Right renal cortex interstitium (tissue), 3 donors: Measurements from ENCODE around the gene EFNA4. TPM values are rescaled to one million over a fixed set of nuclear protein-coding genes. Genes with fewer than 3 reads are reported as not detected.
"Not testable (repeated sequence)": the region's sequence is repeated elsewhere in the genome, so short reads cannot be mapped to it uniquely, and the experiment has no call there.

Experiments used
- DNase-seq, 3 donors: peaks; one replicate each; pipeline ENCODE4 v3.0.0-alpha.2; 2013; ENCODE audit warnings: low read depth in 3 of 3, low spot score in 2 of 3
- polyA plus RNA-seq, 3 donors: library from polyadenylated mRNA; unstranded; fragments of 120-200 nt; gene quantifications; one replicate each; pipeline ENCODE4 v1.2.1, GENCODE V29; 2013; ENCODE audit not compliant: insufficient read length in 3 of 3

EFNA4 gene
- polyA plus RNA-seq, 3 donors = 18.0 to 20.3 (median 18.5) TPM

GRCh38 chr1:155116113-155116764 is 52.7 kb downstream of the EFNA4 start:
- DNase-seq = no peak

DNA sequence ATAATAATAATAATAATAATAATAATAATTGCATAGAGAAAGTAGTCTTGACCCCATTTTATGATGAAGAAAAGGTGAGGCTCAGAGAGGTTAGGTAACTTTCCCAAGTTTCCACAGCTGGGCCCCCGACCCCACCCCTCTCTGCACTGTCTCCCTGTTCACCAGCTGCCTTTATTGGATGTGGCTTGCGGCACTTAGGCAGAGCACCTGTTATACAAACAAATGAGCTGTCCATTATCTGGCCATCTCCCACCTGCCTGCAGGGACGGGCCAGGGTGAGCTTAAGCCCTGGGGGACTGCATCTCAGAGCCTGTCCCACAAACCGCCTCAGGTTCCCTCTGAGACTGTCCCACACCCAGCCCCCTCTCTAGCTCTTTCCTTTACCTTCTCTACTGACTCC is 54.1 kb downstream of the EFNA4 start:
- no peak for DNase-seq

GRCh38 chr1:155118090-155118489 is 54.5 kb downstream of the EFNA4 start:
- not testable (repeated sequence) for DNase-seq

Other genes starting within 250 kb of the EFNA4 start
- 1 to 10 TPM; 2.0 to 2.8 (median 2.4) TPM for gene KCNN3, start 193.5 kb upstream of the EFNA4 start, polyA plus RNA-seq
- gene PMVK, start 127.0 kb upstream of the EFNA4 start, polyA plus RNA-seq = 10 to 100 TPM; 42.2 to 43.6 (median 43.3) TPM
- 10 to 100 TPM; 67.1 to 71.0 (median 67.8) TPM for gene PBXIP1, start 107.6 kb upstream of the EFNA4 start, polyA plus RNA-seq
- 10 to 100 TPM; 41.8 to 46.5 (median 42.6) TPM for gene PYGO2, start 102.0 kb upstream of the EFNA4 start, polyA plus RNA-seq
- gene SHC1, start 93.0 kb upstream of the EFNA4 start, polyA plus RNA-seq = 10 to 100 TPM; 74.7 to 82.3 (median 76.1) TPM
- 100 to 1,000 TPM; 102 to 114 (median 104) TPM for gene CKS1B, start 89.1 kb upstream of the EFNA4 start, polyA plus RNA-seq
- gene FLAD1, start 80.4 kb upstream of the EFNA4 start, polyA plus RNA-seq = 10 to 100 TPM; 28.1 to 30.7 (median 29.0) TPM
- not detected for gene LENEP, start 70.2 kb upstream of the EFNA4 start, polyA plus RNA-seq
- 10 to 100 TPM in 2 of 3 donors, 1 to 10 TPM in 1; 10.0 to 13.8 (median 11.5) TPM for gene ZBTB7B, start 60.9 kb upstream of the EFNA4 start, polyA plus RNA-seq
- gene DCST2, start 30.0 kb upstream of the EFNA4 start, polyA plus RNA-seq = 1 to 10 TPM in 2 of 3 donors, under 1 TPM in 1; 0.85 to 1.3 (median 1.3) TPM
- under 1 TPM; 0.21 to 0.29 (median 0.28) TPM for gene DCST1, start 29.9 kb upstream of the EFNA4 start, polyA plus RNA-seq
- 10 to 100 TPM; 36.5 to 37.6 (median 36.8) TPM for gene ADAM15, start 12.4 kb upstream of the EFNA4 start, polyA plus RNA-seq
- gene EFNA3, start 15.1 kb downstream of the EFNA4 start, polyA plus RNA-seq = 1 to 10 TPM; 4.8 to 6.5 (median 6.1) TPM
- 10 to 100 TPM; 68.2 to 78.3 (median 74.4) TPM for gene EFNA1, start 64.1 kb downstream of the EFNA4 start, polyA plus RNA-seq
- gene SLC50A1, start 72.1 kb downstream of the EFNA4 start, polyA plus RNA-seq = 10 to 100 TPM; 52.9 to 57.0 (median 55.8) TPM
- gene DPM3, start 76.8 kb downstream of the EFNA4 start, polyA plus RNA-seq = 10 to 100 TPM; 26.4 to 36.9 (median 33.0) TPM
- 100 to 1,000 TPM; 140 to 153 (median 152) TPM for gene KRTCAP2, start 109.6 kb downstream of the EFNA4 start, polyA plus RNA-seq
- gene TRIM46, start 110.1 kb downstream of the EFNA4 start, polyA plus RNA-seq = 1 to 10 TPM; 2.4 to 2.9 (median 2.9) TPM
- gene THBS3, start 144.2 kb downstream of the EFNA4 start, polyA plus RNA-seq = 10 to 100 TPM; 29.3 to 34.9 (median 31.9) TPM
- gene MTX1, start 145.0 kb downstream of the EFNA4 start, polyA plus RNA-seq = 10 to 100 TPM; 40.0 to 44.2 (median 42.2) TPM
- 10 to 100 TPM; 18.0 to 21.5 (median 19.3) TPM for gene ENTREP3, start 191.7 kb downstream of the EFNA4 start, polyA plus RNA-seq
- gene SCAMP3, start 198.6 kb downstream of the EFNA4 start, polyA plus RNA-seq = 10 to 100 TPM; 52.3 to 59.5 (median 54.7) TPM
- gene CLK2, start 209.8 kb downstream of the EFNA4 start, polyA plus RNA-seq = 10 to 100 TPM; 61.3 to 68.7 (median 64.7) TPM
- gene HCN3, start 213.7 kb downstream of the EFNA4 start, polyA plus RNA-seq = 1 to 10 TPM; 6.8 to 9.3 (median 9.0) TPM
- 1 to 10 TPM; 5.4 to 9.6 (median 9.4) TPM for gene PKLR, start 237.7 kb downstream of the EFNA4 start, polyA plus RNA-seq
- 100 to 1,000 TPM; 171 to 181 (median 178) TPM for gene FDPS, start 245.1 kb downstream of the EFNA4 start, polyA plus RNA-seq